Right lobe of liver (tissue), 4 donors: Measurements from ENCODE around the gene TICAM2.

Experiments used
- POLR2A ChIP-seq: fragments of 450-650 bp; IDR thresholded peaks from one replicate; pipeline ENCODE4 v1.6.1; 2017; ENCODE audit warnings: antibody characterized with exemption, mild to moderate bottlenecking
- TF ChIP-seq, protein P1 (sequence below), 4 donors: fragments of 200-600 bp in 3 of 4; fragments of 450-650 bp in 1 of 4; IDR thresholded peaks; one replicate each; pipeline versions ENCODE4 v1.5.1 to v1.8.0; 2016 to 2022; ENCODE audit warnings: antibody characterized with exemption in 4 of 4, mild to moderate bottlenecking in 2 of 4
- donor health status: DM: no; HTN: no; CAD: no.
- donor health status: DM: no; HTN: no; CAD: no.
- donor health status: DM: no; HTN: yes; CAD: no.

DNA sequence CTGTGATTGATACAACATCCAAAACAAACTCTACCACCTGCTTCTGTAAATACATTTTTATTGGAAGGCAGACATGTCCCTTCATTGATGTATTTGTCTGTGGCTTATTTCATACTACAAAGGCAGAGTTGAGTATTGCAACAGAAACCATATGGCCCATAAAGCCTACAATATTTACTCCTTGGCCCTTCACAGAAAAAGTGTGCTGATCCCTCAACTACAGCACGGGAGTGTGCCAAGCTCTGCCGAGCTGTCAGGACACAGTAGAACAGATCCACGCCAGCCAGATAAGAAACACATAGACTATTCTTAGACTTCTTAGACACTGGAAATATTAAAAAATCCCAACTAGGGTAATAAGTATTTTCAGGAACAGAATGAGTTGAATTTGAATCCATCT lies 13.2 kb downstream of the TICAM2 start:
- TF ChIP-seq, protein P1, sequence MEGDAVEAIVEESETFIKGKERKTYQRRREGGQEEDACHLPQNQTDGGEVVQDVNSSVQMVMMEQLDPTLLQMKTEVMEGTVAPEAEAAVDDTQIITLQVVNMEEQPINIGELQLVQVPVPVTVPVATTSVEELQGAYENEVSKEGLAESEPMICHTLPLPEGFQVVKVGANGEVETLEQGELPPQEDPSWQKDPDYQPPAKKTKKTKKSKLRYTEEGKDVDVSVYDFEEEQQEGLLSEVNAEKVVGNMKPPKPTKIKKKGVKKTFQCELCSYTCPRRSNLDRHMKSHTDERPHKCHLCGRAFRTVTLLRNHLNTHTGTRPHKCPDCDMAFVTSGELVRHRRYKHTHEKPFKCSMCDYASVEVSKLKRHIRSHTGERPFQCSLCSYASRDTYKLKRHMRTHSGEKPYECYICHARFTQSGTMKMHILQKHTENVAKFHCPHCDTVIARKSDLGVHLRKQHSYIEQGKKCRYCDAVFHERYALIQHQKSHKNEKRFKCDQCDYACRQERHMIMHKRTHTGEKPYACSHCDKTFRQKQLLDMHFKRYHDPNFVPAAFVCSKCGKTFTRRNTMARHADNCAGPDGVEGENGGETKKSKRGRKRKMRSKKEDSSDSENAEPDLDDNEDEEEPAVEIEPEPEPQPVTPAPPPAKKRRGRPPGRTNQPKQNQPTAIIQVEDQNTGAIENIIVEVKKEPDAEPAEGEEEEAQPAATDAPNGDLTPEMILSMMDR (IDR thresholded peaks at IDR 0.05): no peak
- no peak for TF ChIP-seq POLR2A
